SK-N-SH (cell line): ENCODE results near the gene HSD3B7.

Experiments
- EZH2phosphoT487 ChIP-seq: fragments of 200-600 bp; sonication (generic); IDR thresholded peaks from 2 replicates; pipeline ENCODE4 v1.6.1; 2017; ENCODE audit warnings: low read depth, mixed run types, mild to moderate bottlenecking, antibody characterized with exemption, moderate library complexity, borderline replicate concordance
- RAD21 ChIP-seq: IDR thresholded peaks from 2 replicates; pipeline ENCODE4 v1.6.1; 2012; ENCODE audit warnings: mild to moderate bottlenecking, low read length
- TF ChIP-seq, protein P1 (sequence below): fragments of 200-600 bp; sonication (generic); IDR thresholded peaks from 2 replicates; pipeline ENCODE4 v1.6.1; 2017; ENCODE audit warnings: antibody characterized with exemption, mild to moderate bottlenecking, moderate library complexity

DNA sequence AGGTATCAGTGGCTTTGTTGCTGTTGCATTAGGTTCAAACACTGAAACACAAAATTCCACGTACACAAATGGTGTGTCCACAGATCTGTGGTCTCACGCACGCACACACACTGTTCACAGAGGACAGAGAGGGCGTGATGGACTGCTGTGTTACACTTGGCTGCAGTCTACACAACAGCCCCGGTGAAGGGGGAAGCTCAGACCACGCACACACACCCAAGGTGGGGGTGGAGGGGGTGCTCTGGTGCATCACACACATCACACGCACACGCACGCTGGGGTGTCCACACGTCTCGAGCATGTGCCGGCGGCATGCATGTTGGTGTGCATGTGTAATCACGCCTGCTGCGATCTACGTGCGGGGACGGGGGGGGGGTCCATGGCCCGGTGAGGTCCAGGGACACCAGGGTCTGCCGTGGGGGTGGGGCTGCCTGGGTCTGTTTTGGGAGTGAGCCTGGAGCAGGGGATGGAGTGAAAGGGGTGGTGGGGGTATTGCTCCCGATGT lies 7.3 kb downstream of the HSD3B7 start:
- TF ChIP-seq RAD21 (no peak), EZH2phosphoT487 (no peak)
- TF ChIP-seq, protein P1, sequence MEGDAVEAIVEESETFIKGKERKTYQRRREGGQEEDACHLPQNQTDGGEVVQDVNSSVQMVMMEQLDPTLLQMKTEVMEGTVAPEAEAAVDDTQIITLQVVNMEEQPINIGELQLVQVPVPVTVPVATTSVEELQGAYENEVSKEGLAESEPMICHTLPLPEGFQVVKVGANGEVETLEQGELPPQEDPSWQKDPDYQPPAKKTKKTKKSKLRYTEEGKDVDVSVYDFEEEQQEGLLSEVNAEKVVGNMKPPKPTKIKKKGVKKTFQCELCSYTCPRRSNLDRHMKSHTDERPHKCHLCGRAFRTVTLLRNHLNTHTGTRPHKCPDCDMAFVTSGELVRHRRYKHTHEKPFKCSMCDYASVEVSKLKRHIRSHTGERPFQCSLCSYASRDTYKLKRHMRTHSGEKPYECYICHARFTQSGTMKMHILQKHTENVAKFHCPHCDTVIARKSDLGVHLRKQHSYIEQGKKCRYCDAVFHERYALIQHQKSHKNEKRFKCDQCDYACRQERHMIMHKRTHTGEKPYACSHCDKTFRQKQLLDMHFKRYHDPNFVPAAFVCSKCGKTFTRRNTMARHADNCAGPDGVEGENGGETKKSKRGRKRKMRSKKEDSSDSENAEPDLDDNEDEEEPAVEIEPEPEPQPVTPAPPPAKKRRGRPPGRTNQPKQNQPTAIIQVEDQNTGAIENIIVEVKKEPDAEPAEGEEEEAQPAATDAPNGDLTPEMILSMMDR = no peak
